ENCODE measurements around the gene STAT3.

STAT3 gene

GRCh38 chr17:42287305-42287976, 100.8 kb downstream of the STAT3 start:
- H3K36me3 ChIP-seq (ENCODE audit: insufficient read depth, low read length), result no peaks in the 10 kb centered on the region
- no peak for TF ChIP-seq FOXP2 (optimal IDR thresholded peaks at IDR 0.05; ENCODE audit: control extremely low read depth, extremely low read length, insufficient read depth)
- TF ChIP-seq EZH2 (IDR thresholded peaks at IDR 0.05), result no peak
- no peak for TF ChIP-seq POLR2AphosphoS5 (IDR thresholded peaks at IDR 0.05; ENCODE audit: borderline replicate concordance, low read depth, low read length)
- no peaks in the 10 kb centered on the region for H3K9me3 ChIP-seq (ENCODE audit: low read depth, low read length)
- no peak overlapping the region for H3K4me3 ChIP-seq
- H3K9ac ChIP-seq (ENCODE audit: insufficient read length), result no peak overlapping the region
- no peak for DNase-seq (ENCODE audit: low read depth, low spot score)
- no peak overlapping the region for H3K27ac ChIP-seq

DNA sequence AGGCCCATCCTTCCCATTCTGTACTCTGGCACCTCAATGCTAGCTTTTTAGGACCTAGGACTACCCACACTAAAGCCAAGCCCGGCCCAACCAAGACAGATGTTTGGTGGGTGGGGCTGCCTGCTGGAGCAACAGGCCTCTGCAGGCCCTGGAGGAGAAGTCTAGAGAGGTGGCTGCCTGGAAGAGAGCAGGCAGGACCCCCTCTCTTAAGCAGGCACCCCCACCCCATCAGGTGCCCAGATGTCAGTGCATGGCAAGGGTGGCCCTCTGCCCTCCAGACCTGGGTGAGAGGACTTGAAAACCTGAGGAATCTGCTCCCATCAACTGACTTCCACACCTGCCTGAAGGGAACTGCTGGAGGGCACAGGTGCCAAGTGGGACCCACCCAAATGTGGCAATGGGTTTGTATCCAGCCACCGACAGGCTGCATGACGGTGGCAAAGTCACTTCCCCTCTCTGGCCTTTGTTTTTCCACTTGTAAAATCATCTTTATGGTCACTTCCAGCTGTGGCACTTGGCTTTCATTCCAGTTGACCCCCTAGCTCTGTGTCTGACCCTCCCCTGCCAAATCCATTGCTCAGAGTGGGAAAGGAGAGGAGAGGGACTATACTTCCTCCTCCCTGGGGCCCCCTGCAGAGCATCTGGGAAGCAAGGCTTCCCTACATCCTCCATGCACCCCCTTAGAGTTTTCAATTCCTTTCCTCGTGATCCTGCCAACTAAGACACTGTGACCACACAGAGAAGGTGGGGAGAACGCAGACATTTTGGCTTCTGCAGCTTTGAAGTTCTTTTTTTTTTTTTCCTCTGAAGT, 101.6 kb downstream of the STAT3 start:
- TF ChIP-seq FOXP2 (optimal IDR thresholded peaks at IDR 0.05; ENCODE audit: control extremely low read depth, extremely low read length, insufficient read depth) (no peak), EZH2 (IDR thresholded peaks at IDR 0.05) (no peak), POLR2AphosphoS5 (IDR thresholded peaks at IDR 0.05; ENCODE audit: borderline replicate concordance, low read depth, low read length) (no peak)
- H3K36me3 ChIP-seq (ENCODE audit: insufficient read depth, low read length), result no peaks in the 10 kb centered on the region
- no peak overlapping the region for H3K4me3 ChIP-seq
- no peak for DNase-seq (ENCODE audit: low read depth, low spot score)
- no peaks in the 10 kb centered on the region for H3K9me3 ChIP-seq (ENCODE audit: low read depth, low read length)
- no peak overlapping the region for H3K9ac ChIP-seq (ENCODE audit: insufficient read length)
- H3K27ac ChIP-seq, result no peak overlapping the region

GRCh38 chr17:42285346-42286050, 102.7 kb downstream of the STAT3 start:
- DNase-seq (ENCODE audit: low read depth, low spot score), result no peak
- H3K9ac ChIP-seq (ENCODE audit: insufficient read length), result no peak overlapping the region
- no peak overlapping the region for H3K27ac ChIP-seq
- no peaks in the 10 kb centered on the region for H3K9me3 ChIP-seq (ENCODE audit: low read depth, low read length)
- no peak overlapping the region for H3K4me3 ChIP-seq
- no peaks in the 10 kb centered on the region for H3K36me3 ChIP-seq (ENCODE audit: insufficient read depth, low read length)
- no peak for TF ChIP-seq POLR2AphosphoS5 (IDR thresholded peaks at IDR 0.05; ENCODE audit: borderline replicate concordance, low read depth, low read length)
- TF ChIP-seq EZH2 (IDR thresholded peaks at IDR 0.05), result no peak
- no peak for TF ChIP-seq FOXP2 (optimal IDR thresholded peaks at IDR 0.05; ENCODE audit: control extremely low read depth, extremely low read length, insufficient read depth)

DNA sequence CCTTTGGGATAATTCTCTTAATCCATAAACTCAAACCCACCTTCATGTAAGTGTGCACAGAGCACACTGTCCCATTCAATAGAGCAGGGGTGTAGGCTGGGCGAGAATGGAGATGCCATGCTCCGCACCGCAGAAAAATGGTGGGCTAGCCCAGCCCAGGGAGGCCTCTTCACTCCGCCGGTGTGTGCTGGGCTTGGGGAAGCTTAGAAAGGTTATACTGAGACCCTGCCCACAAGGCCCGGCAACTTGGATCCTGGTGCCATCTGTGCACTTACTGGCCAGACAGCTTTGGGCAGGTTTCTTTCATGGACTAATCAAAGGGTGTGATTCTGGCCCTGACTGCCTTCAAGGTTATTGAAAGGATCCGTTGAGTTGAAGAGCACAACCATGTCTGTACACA, 103.7 kb downstream of the STAT3 start:
- H3K27ac ChIP-seq, result no peak overlapping the region
- no peak overlapping the region for H3K9ac ChIP-seq (ENCODE audit: insufficient read length)
- TF ChIP-seq EZH2 (IDR thresholded peaks at IDR 0.05) (no peak), POLR2AphosphoS5 (IDR thresholded peaks at IDR 0.05; ENCODE audit: borderline replicate concordance, low read depth, low read length) (no peak), FOXP2 (optimal IDR thresholded peaks at IDR 0.05; ENCODE audit: control extremely low read depth, extremely low read length, insufficient read depth) (no peak)
- H3K4me3 ChIP-seq, result no peak overlapping the region
- H3K36me3 ChIP-seq (ENCODE audit: insufficient read depth, low read length), result no peaks in the 10 kb centered on the region
- DNase-seq (ENCODE audit: low read depth, low spot score), result no peak
- H3K9me3 ChIP-seq (ENCODE audit: low read depth, low read length), result no peaks in the 10 kb centered on the region

DNA sequence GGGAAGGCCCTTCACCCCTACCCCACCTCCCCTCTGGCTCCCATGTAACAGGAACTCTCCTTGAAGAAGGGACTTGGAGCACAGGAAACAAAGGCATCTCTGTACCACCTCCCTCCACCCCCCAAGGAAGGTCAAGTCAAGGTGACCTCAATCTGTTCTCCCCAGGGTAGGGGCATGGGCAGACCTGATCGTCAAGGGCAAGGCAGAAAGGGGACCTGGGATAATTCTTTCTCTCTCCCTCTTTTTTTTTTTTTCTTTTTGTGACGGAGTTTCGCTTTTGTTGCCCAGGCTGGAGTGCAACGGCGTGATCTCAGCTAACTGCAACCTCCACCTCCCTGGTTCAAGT, 104.2 kb downstream of the STAT3 start:
- H3K9me3 ChIP-seq (ENCODE audit: low read depth, low read length), result no peaks in the 10 kb centered on the region
- H3K9ac ChIP-seq (ENCODE audit: insufficient read length), result no peak overlapping the region
- TF ChIP-seq FOXP2 (optimal IDR thresholded peaks at IDR 0.05; ENCODE audit: control extremely low read depth, extremely low read length, insufficient read depth) (no peak), EZH2 (IDR thresholded peaks at IDR 0.05) (no peak), POLR2AphosphoS5 (IDR thresholded peaks at IDR 0.05; ENCODE audit: borderline replicate concordance, low read depth, low read length) (no peak)
- no peaks in the 10 kb centered on the region for H3K36me3 ChIP-seq (ENCODE audit: insufficient read depth, low read length)
- no peak overlapping the region for H3K27ac ChIP-seq
- no peak for DNase-seq (ENCODE audit: low read depth, low spot score)
- no peak overlapping the region for H3K4me3 ChIP-seq

- Histone ChIP-seq H3K36me3 (ENCODE audit: insufficient read depth, low read length) (no peaks in the 10 kb centered on the region), H3K27ac (no peak overlapping the region), H3K4me3 (no peak overlapping the region), H3K9me3 (ENCODE audit: low read depth, low read length) (no peaks in the 10 kb centered on the region), H3K9ac (ENCODE audit: insufficient read length) (no peak overlapping the region)
- TF ChIP-seq POLR2AphosphoS5 (IDR thresholded peaks at IDR 0.05; ENCODE audit: borderline replicate concordance, low read depth, low read length) (no peak), EZH2 (IDR thresholded peaks at IDR 0.05) (no peak), FOXP2 (optimal IDR thresholded peaks at IDR 0.05; ENCODE audit: control extremely low read depth, extremely low read length, insufficient read depth) (no peak)
- no peak for DNase-seq (ENCODE audit: low read depth, low spot score)
These were observed 104.8 kb downstream of the STAT3 start for GRCh38 chr17:42283241-42284023.

DNA sequence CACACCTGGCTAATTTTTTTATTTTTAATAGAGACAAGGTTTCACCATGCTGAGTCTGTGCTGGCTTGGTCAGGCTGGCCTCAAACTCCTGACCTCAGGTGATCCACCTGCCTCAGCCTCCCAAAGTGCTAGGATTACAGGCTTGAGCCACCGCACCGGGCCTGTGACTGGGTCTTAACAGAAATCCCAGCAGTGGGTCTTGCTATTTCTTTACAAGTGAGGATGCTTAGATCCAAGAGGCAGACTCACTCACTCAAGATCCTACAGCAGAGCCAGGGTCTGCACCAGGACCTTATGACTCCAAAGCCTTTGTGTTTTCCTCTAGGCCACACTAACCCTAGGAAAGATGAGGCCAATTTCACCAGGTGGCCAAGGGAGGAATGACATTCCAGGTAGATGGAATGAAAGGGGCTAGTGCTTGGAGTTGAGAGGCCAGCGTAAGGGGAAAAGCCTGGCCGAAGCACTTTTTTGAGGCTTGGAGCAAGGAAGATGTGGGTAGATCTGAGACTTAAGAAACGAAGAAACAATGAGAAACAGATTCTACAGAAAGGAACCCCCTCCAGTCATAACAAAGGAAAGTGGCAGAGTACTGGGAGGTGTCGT, 105.7 kb downstream of the STAT3 start:
- no peak for TF ChIP-seq FOXP2 (optimal IDR thresholded peaks at IDR 0.05; ENCODE audit: control extremely low read depth, extremely low read length, insufficient read depth)
- TF ChIP-seq POLR2AphosphoS5 (IDR thresholded peaks at IDR 0.05; ENCODE audit: borderline replicate concordance, low read depth, low read length), result no peak
- TF ChIP-seq EZH2 (IDR thresholded peaks at IDR 0.05), result no peak
- no peak for DNase-seq (ENCODE audit: low read depth, low spot score)
- no peaks in the 10 kb centered on the region for H3K9me3 ChIP-seq (ENCODE audit: low read depth, low read length)
- H3K4me3 ChIP-seq, result no peak overlapping the region
- no peak overlapping the region for H3K27ac ChIP-seq
- no peak overlapping the region for H3K9ac ChIP-seq (ENCODE audit: insufficient read length)
- no peaks in the 10 kb centered on the region for H3K36me3 ChIP-seq (ENCODE audit: insufficient read depth, low read length)

Measured in SK-N-MC (cell line).